HG03159 (cell line): Measurements from ENCODE around the gene SSX4B.
"Not testable (repeated sequence)": the region's sequence is repeated elsewhere in the genome, so short reads cannot be mapped to it uniquely, and the experiment has no call there.

Source experiments
- ATAC-seq: cut with Tn5 transposase; IDR thresholded peaks from one replicate; pipeline ENCODE4 v1.9.1; 2021; ENCODE audit warnings: mild to moderate bottlenecking, moderate library complexity; ENCODE audit not compliant: unreplicated experiment

Gene SSX4B

GRCh38 chrX:48411860-48412259 is at the start of gene SSX4B:
SSX4B (minus strand) TSS chrX:48411960; CDS start chrX:48411372, 588 bp downstream.
- ATAC-seq, result not testable (repeated sequence)

GRCh38 chrX:48460606-48461005 is 48.8 kb upstream of the SSX4B start:
- no peak for ATAC-seq

DNA sequence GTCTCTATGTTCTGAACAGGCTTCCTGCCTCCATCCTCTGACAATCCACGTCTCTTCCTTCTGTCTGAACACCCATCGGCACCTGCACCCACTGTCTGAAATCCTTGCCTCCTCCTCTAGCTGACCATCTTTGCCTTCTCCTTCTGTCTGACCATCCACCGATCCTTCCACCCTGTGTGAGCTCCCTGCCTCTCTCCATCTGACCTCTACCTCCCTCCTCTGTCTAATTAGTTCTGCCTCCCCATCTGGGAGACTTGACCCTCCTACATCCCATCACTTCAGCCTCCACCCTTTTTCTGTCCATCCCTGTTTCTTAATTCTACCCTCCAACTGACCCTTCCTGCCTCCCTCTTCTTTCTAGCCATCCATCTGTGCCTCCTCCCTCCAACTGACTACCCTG is 48.3 kb upstream of the SSX4B start:
- no peak for ATAC-seq

GRCh38 chrX:48459483-48459882 is 47.7 kb upstream of the SSX4B start:
- ATAC-seq, result no peak

DNA sequence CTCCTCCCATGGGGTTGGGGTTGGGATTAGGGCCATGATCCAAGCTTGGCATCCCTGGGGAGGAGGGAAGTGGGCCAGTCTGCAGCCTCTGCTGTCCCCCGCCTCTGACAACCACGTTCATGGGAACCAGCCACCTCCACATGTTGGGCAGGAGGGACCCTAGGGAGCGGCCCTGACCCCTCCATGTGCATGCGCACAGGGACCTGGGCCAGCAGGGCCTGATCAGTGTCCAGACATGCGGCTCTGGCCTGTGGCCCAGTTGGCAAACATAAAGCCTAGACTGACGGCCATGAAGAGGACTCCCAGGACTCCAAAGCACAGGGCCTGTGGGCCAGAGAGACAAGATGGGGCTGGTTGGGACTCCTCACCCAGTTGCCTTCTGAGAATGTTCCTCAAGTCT is 47.0 kb upstream of the SSX4B start:
- ATAC-seq, result no peak

DNA sequence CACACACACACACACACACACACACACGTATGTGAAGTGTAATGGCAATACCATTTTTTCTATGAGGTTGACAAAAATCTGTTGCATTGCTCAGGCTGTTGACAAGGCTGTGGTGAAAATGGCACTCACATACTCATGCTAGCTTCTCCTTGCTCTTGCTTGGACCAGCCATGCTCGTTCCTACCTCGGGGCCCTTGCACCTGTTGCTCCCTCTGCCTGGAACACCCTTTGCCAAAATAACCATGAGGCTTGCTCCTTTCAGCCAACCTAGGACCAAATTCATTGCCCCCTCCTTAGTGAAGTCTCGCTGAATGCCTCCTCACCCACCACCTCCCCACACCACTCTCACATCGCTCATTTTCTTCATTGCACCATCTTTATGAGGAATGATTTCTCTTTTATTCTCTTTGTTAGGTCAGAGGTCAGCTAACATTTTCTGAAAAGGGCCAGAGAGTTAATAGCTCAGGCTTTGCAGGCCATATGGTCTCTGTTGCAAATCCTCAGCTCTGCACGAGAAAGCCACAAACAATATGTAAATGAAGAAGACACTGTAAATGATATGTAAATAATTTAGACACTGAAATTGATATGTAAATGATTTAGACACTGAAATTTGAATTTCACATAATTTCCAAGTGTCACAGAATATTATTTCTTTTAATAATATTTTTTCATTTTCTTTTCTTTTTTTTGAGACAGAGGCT is 45.0 kb upstream of the SSX4B start:
- no peak for ATAC-seq

GRCh38 chrX:48451708-48452107 is 39.9 kb upstream of the SSX4B start:
- ATAC-seq, result no peak

GRCh38 chrX:48450076-48450475 is 38.3 kb upstream of the SSX4B start:
- no peak for ATAC-seq

DNA sequence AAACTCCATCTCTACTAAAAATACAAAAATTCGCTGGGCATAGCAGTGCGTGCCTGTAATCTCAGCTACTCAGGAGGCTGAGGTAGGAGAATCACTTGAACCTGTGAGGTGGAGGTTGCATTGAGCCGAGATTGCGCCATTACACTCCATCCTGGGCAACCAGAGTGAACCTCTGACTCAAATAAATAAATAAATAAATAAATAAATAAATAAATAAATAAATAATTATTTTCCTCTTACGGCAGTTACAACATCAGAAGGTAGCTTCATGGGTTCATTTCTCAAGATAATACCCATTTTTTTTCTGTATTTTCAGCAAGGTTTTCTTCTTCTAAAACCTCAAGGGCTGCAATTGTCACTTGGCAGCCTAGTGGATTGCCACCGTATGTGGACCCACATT is 35.4 kb upstream of the SSX4B start:
- ATAC-seq, result not testable (repeated sequence)

DNA sequence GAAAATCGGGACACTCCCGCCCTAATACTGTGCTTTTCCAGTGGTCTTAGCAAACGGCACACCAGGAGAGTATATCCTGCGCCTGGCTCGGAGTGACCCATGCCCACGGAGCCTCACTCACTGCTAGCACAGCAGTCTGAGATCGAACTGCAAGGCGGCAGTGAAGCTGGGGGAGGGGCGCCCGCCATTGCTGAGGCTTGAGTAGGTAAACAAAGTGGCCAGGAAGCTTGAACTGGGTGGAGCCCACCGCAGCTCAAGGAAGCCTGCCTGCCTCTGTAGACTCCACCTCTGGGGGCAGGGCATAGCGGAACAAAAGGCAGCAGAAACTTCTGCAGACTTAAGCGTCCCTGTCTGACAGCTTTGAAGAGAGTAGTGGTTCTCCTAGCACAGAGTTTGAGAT is 22.0 kb upstream of the SSX4B start:
- ATAC-seq, result not testable (repeated sequence)

- not testable (repeated sequence) for ATAC-seq
These were observed 18.4 kb upstream of the SSX4B start for GRCh38 chrX:48430166-48430565.

- not testable (repeated sequence) for ATAC-seq
These were observed 17.8 kb upstream of the SSX4B start for GRCh38 chrX:48429606-48430005.

- ATAC-seq, result not testable (repeated sequence)
These were observed 15.4 kb upstream of the SSX4B start for GRCh38 chrX:48427027-48427716.

DNA sequence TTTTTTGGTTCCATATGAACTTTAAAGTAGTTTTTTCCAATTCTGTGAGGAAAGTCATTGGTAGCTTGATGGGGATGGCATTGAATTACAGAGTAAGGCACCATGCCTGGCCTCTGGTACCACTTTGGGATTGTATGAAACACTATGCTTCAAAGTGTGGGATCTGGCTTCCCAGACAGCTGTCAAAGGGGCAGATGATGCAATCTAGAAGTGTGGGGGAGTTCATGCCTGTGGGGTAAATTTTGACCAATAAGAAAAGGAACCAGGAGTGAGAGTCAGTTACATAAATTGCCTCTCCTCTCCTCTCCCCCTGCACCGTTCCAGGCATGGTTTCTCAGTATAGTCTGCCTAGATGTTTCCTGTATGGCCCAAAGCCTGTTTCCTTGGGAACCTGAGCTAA is 13.9 kb downstream of the SSX4B start:
- not testable (repeated sequence) for ATAC-seq

DNA sequence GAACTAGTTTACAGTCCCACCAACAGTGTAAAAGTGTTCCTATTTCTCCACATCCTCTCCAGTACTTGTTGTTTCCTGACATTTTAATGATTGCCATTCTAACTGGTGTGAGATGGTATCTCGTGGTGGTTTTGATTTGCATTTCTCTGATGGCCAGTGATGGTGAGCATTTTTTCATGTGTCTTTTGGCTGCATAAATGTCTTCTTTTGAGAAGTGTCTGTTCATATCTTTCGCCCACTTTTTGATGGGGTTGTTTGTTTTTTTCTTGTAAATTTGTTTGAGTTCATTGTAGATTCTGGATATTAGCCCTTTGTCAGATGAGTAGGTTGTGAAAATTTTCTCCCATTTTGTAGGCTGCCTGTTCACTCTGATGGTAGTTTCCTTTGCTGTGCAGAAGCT is 14.8 kb downstream of the SSX4B start:
- ATAC-seq, result not testable (repeated sequence)

GRCh38 chrX:48383239-48383638 is 28.5 kb downstream of the SSX4B start, which contains the start of gene SSX4:
SSX4 (plus strand) TSS chrX:48383539; CDS start chrX:48384054, 515 bp downstream.
- not testable (repeated sequence) for ATAC-seq

DNA sequence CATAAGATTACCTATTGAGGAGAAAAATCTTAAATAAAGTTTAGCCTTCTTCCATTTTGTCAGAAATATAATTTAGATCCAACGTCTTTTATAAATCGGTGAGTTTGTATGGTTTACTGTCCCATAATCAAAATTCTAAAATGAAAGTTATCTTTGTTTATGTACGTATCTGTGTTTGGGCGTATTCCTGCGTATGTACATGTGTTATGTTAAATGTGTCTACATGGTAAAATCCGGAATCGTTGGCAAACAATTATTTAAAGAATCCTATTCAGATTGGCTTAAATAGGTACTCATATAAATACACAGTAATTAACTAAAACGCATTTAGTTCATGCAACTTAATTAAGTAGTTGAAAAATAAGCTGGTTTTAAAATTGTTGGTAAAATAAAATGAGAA is 41.4 kb downstream of the SSX4B start:
- ATAC-seq, result not testable (repeated sequence)

DNA sequence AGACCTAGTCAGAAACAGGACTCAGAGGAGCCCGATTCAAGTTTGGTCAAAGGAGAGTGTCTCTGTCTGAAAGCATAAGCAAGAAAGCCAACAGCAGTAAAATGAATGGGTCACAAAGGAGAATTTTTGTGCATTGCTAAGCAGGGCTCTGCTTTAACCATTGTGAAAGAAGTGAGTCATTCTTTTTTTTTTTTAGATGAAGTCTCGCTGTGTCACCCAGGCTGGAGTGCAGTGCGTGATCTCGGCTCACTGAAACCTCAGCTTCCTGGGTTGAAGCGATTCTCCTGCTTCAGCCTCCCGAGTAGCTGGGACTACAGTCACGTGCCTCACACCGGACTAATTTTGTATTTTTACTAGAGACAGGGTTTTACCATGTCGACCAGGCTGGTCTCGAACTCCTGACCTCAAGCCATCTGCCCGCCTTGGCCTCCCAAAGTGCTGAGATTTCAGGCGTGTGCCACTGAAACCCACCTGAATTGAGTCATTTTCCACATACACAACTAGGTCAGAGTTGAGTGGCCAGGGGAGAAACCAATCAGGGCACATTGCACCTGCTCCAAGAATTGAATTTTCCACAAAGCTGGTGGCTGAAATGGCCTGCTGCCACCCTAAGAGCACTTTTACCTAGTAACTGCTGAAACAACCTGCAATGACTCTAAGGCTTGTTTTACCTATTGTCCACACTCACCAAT is 43.9 kb downstream of the SSX4B start:
- ATAC-seq, result not testable (repeated sequence)

DNA sequence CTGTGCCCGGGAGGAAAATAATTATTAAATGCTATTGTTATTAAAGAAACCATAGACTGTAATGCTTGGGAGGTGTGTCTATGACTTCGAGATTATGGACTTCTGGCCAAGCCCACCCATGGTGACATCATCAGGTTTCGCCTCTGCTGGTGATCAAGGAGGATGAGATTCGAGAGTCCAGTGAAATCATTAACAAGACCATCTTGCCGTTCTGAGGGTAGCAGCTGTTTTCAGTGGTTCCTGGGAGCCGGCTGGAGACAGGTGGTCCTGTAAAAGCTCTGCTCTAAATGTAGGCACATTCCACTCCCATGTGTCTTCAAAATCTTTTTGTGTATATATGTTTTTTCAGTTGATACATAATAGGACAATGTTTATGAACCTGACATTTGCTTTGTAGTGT is 52.5 kb downstream of the SSX4B start:
- ATAC-seq, result not testable (repeated sequence)

GRCh38 chrX:48357681-48358080 is 54.1 kb downstream of the SSX4B start:
- no peak for ATAC-seq

DNA sequence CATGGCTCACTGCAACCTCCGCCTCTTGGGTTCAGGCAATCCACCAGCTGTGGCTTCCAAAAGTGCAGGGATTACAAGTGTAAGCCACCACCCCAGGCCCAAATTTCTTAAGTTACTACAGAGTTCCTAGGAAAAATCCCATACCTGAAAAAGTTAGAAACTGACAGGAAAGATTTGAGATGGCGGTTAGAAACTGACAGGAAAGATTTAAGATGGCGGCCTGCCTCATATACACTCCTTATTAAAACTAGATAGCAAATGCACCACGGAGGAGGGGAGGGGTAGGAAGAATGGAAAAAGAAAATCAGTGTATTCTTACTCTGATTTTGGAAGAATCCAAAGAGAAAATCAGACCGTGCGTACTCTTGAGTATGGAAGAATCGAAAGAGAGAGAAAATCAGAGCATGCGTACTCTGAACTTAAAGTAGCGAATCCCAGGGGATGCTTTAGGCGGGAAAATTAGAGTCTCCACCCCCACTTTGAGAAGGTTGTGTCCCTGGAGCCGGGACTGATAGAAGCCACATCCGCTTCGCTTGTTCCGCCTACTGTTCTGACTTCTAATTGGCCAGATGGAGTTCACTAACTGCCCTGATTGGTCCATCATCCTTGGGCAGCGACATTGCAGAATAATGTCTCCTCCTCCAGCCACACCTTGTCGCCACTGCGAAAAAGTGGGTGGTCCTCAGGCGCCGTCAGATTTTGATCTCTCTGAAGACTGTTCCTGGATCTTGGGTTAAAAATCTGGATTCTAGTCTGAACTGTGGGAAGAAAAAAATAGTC is 55.3 kb downstream of the SSX4B start, which contains the start of gene SSX3:
TSS of gene SSX3 (minus strand) at position 389 of the 780 bp plus-strand sequence. CDS start 1,454 bp downstream, outside the sequence.
- not testable (repeated sequence) for ATAC-seq
